GM12874 (cell line): ENCODE measurements around the gene BPIFB1.

ENCODE experiments used
- TF ChIP-seq, protein P1 (sequence below): IDR thresholded peaks from 2 replicates; pipeline ENCODE4 v1.5.1; 2011; ENCODE audit warnings: low read depth, mild to moderate bottlenecking, control low read depth, low read length, moderate library complexity; ENCODE audit not compliant: insufficient read depth

BPIFB1 gene

DNA sequence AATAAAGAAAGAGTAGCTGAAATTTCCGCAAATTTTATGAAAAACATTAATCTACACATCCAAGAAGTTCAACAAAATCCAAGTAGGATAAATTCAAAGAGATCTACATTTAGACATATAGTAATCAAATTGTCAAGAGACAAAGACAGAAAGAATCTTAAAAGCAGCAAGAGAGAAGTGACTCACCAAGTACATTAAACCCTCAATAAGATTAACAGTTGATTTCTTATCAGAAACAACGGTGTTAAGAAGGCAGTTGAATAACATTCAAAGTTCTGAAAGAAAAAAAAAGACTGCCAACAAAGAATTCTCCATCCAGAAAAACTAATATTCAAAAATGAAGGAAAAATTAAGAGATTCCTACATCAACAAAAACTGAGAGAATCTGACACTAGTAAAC lies 28.0 kb upstream of the BPIFB1 start:
- TF ChIP-seq, protein P1, sequence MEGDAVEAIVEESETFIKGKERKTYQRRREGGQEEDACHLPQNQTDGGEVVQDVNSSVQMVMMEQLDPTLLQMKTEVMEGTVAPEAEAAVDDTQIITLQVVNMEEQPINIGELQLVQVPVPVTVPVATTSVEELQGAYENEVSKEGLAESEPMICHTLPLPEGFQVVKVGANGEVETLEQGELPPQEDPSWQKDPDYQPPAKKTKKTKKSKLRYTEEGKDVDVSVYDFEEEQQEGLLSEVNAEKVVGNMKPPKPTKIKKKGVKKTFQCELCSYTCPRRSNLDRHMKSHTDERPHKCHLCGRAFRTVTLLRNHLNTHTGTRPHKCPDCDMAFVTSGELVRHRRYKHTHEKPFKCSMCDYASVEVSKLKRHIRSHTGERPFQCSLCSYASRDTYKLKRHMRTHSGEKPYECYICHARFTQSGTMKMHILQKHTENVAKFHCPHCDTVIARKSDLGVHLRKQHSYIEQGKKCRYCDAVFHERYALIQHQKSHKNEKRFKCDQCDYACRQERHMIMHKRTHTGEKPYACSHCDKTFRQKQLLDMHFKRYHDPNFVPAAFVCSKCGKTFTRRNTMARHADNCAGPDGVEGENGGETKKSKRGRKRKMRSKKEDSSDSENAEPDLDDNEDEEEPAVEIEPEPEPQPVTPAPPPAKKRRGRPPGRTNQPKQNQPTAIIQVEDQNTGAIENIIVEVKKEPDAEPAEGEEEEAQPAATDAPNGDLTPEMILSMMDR = no peak

DNA sequence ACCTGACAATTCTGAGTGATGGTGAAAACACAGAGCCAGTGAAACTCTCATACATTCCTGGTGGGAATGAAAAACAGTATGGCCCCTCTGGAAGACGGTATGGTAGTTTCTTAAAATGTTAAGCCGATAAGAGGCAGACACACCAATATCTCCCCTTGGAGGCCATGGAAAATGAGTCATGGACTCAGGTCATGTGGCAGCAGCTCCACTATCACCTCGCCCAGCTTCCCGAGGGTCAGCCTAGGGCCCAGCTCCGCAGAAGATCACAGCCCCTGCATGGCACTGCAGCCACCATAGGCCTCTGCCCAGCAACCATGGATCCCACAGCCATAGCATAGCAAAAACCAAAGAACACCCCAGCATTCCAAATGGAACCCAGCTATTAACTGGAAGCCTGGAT lies 25.8 kb upstream of the BPIFB1 start:
- TF ChIP-seq, protein P1 = no peak

DNA sequence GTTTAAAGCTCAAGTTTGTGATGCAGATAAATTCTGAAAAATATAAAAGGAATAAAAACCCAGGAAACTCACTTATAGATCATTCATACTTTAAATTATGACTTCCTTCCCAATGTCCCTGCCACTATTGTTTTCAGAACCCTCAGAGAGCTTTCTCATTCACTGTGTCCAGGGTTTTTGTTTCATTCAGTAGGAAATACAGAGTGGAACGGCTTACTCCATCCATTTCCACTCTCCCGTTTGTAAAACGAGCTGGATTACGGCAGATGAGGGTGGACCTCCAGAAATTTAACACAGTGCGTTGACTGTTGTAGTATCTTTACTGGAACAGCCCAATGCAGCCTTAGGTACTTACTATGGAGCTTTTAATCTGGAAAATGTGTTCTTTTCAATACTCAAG lies 23.6 kb upstream of the BPIFB1 start:
- TF ChIP-seq, protein P1 = no peak

DNA sequence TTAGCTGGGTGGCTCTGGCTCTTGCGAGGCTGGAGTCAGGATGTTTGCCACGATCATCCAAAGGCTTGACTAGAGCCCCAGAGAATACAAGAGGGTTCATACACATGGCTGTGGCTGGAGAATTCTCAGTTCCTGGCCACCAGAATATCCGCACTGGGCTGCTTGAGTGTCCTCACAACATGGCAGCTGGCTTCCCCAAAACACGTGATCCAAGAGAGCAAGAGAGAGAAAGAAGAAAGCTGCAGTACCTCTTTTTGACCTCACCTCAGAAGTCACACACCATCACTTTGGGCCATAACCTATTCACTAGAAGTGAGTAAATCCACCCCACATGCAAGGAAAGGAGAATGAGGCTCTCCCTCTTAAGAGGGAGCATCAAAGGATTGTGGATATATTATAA lies 21.5 kb upstream of the BPIFB1 start:
- TF ChIP-seq, protein P1 = no peak

DNA sequence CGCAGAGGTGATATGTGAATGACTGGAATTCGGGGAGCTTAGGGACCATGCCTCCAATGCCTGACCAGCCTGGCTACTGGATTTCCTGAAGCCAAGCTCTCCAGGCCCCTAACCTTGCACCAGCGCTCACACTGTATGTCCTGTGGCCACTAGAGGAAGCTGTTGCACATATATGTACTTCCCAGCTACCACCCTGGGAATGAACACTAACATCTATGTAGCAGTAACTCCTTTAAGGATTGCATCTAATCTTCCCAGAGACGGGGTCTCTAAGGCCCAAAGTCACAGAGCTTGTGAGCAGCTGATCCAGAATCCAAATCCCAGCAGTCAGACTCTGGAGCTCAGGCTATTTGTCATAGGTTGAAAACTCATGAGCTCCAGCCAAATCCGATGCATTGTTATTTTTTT lies 20.4 kb upstream of the BPIFB1 start:
- TF ChIP-seq, protein P1 = peak; percentile 39

DNA sequence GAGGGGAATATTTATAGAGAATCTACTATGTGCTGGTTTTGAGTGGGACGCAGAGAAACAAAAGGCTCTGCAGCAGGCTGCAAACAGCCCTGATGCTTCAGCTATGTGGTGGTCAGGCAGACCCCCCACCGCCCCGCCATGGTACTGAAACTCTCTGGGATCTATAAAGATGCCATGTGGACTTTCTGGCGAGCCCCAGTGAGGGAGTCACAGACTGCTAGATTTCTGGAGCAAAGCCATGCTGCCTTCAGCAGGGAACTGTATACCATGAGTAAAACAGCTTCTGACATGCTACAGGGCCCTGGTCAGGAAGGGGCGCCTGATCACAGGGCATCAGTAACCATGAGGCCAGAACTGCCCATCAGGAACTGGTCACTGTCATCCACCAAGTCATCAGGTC lies 19.2 kb upstream of the BPIFB1 start:
- TF ChIP-seq, protein P1 = no peak

DNA sequence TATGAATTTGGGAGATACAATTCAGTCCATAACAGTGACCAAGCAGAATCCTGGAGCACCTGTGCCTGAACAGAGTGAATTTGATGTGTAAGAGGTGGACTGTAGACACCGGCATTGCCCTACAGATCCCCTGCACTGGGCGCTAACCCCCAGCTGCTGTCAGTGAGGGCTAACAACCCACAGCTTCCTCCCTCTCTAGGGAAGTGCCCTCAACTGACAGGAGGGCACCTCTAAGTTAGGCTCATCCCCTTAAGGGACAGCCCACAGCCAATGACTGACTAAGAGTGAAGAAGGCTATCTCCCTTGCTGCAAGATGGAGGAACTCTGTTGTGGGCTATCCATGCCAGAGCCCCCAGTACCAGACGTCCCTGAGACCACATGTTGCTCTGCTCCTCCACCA lies 15.3 kb upstream of the BPIFB1 start:
- TF ChIP-seq, protein P1 = no peak
